Measurements from ENCODE around the gene C12orf75.

The C12orf75 gene

DNA sequence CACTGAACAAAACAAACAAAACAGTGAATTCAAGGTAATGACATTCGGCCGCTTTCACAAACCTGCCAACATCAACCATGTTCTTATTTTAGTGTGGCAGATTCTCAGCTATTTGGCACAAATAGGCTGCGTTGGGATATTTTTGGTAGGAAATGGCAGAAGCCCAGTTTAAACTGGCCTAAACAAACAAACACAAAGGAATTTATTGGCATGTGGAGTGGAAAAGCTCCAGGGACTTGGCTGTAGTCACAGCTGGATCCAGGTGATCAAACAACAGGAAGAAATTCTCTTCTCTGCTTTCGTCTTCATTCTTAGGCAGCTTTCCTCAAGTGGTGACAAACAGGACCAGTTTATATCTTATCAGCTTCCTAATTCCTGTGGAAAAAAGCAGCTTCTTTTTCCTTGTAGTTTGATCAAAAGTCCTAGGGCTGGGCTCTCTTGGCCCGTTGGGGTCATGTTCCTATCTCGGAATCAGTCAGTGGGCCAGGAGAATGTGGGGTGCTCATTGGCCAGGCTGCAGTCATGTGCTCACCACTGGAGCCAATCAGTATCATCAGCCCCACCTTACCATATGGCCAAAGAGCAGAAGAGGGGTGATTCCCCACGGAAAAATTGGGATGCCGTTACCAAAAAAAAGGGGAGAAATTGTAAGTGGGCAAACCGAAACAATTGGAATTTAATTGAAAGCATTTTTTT, 22.6 kb downstream of the C12orf75 start:
- no peak overlapping the region for H3K4me3 ChIP-seq (ENCODE audit: low read depth in 1 of 2, low read length in 1 of 2)
- TF ChIP-seq, protein P1, sequence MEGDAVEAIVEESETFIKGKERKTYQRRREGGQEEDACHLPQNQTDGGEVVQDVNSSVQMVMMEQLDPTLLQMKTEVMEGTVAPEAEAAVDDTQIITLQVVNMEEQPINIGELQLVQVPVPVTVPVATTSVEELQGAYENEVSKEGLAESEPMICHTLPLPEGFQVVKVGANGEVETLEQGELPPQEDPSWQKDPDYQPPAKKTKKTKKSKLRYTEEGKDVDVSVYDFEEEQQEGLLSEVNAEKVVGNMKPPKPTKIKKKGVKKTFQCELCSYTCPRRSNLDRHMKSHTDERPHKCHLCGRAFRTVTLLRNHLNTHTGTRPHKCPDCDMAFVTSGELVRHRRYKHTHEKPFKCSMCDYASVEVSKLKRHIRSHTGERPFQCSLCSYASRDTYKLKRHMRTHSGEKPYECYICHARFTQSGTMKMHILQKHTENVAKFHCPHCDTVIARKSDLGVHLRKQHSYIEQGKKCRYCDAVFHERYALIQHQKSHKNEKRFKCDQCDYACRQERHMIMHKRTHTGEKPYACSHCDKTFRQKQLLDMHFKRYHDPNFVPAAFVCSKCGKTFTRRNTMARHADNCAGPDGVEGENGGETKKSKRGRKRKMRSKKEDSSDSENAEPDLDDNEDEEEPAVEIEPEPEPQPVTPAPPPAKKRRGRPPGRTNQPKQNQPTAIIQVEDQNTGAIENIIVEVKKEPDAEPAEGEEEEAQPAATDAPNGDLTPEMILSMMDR (IDR thresholded peaks at IDR 0.05), result no peak
- H3K36me3 ChIP-seq, result no peaks in the 10 kb centered on the region
- no peak overlapping the region for H3K27ac ChIP-seq
- no peaks in the 10 kb centered on the region for H3K27me3 ChIP-seq
- H3K4me1 ChIP-seq (ENCODE audit: control insufficient read depth in 1 of 2, insufficient read depth in 1 of 2, low read depth in 1 of 2, low read length in 1 of 2), result no peaks in the 10 kb centered on the region
- H3K9me3 ChIP-seq, result no peaks in the 10 kb centered on the region

DNA sequence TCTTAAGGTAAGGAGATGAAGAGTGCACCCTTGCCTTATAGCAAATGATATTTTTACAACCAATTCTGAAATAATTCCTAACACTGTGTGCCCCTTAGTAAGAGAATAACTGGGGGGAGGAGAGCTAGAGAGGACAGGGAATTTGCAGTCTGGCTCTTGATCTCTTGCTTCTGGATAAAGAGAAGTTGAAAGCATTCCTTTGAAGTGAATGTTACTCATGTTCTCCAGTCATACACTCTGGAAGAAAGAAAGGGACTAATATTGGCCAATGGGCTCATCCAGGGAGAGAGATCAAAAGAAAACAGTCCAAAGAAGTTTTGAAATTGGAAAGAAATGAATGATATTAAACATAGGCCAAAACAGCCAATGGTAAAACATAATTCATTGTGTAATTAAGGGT, 25.3 kb downstream of the C12orf75 start:
- Histone ChIP-seq H3K4me3 (ENCODE audit: low read depth in 1 of 2, low read length in 1 of 2) (no peak overlapping the region), H3K9me3 (no peaks in the 10 kb centered on the region), H3K36me3 (no peaks in the 10 kb centered on the region), H3K27me3 (no peaks in the 10 kb centered on the region), H3K4me1 (ENCODE audit: control insufficient read depth in 1 of 2, insufficient read depth in 1 of 2, low read depth in 1 of 2, low read length in 1 of 2) (no peaks in the 10 kb centered on the region), H3K27ac (no peak overlapping the region)
- TF ChIP-seq, protein P1 (IDR thresholded peaks at IDR 0.05), result no peak

DNA sequence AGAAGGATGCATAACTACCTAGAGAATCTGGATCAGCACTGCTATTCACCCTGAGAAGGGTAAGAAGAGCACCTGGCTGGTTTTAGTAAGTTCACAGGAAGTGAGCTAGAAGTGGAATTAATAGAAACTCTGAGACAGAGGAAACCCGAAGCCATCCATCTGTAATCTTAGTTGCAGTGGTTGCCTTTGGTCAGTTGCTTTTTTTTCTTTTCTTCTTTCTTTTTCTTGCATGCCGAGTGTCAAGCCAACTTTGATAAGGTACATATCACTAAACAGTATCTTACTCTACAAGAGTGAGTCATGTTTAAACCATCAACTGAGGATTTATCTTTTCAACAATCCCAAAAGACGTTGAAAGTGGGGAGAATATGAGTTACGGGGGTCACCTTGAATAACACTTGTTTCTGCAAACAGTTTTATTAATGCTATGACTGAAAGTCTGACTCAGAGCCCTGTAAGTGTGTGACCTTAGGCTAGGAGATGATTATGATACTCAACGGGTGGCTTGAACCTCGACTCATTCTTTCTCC, 26.7 kb downstream of the C12orf75 start:
- Histone ChIP-seq H3K9me3 (no peaks in the 10 kb centered on the region), H3K4me1 (ENCODE audit: control insufficient read depth in 1 of 2, insufficient read depth in 1 of 2, low read depth in 1 of 2, low read length in 1 of 2) (no peaks in the 10 kb centered on the region), H3K27me3 (no peaks in the 10 kb centered on the region), H3K4me3 (ENCODE audit: low read depth in 1 of 2, low read length in 1 of 2) (no peak overlapping the region), H3K36me3 (no peaks in the 10 kb centered on the region), H3K27ac (no peak overlapping the region)
- TF ChIP-seq, protein P1 (IDR thresholded peaks at IDR 0.05), result no peak

DNA sequence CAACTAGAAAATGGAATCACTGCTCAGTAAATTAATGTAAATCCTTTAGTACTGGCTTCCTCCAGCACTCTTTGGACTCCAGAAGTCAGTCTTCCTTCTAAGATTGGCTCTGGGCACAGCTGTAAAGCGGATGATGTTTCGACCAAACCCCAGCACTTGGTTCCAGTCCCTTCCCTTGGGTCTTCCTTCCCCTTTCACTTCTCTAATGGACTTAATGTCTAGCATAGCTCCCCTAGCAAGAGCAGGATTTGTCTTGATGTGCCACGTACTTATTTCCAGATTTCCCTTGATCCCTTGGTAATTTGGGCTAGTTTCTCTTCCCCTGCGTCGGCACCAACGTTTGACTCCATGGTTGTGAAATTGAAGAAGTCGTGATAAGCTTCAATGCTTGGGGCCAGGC, 28.3 kb downstream of the C12orf75 start:
- no peaks in the 10 kb centered on the region for H3K27me3 ChIP-seq
- TF ChIP-seq, protein P1 (IDR thresholded peaks at IDR 0.05), result no peak
- H3K9me3 ChIP-seq, result no peaks in the 10 kb centered on the region
- no peaks in the 10 kb centered on the region for H3K4me1 ChIP-seq (ENCODE audit: control insufficient read depth in 1 of 2, insufficient read depth in 1 of 2, low read depth in 1 of 2, low read length in 1 of 2)
- H3K4me3 ChIP-seq (ENCODE audit: low read depth in 1 of 2, low read length in 1 of 2), result no peak overlapping the region
- H3K36me3 ChIP-seq, result no peaks in the 10 kb centered on the region
- no peak overlapping the region for H3K27ac ChIP-seq

DNA sequence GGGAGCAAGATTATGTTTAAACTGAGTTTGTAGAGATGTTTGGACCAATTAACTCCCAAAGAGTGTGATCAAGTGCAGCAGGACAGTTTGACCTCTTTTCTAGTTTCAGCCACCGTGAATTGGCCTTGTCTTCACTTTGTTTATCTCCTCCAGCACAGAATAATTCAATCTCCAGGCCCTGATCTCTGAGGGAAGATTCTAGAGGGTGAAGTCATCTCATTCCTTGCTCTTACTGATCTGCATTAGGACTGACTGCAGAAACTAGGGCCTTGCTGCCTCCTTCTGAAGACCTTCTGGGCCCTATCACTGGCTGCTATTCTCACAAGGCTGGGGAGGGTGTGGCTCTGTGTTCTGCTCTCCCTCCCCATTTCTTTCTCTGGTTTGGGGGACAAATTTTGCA, 29.4 kb downstream of the C12orf75 start:
- H3K36me3 ChIP-seq, result no peaks in the 10 kb centered on the region
- H3K27ac ChIP-seq, result no peak overlapping the region
- no peaks in the 10 kb centered on the region for H3K27me3 ChIP-seq
- H3K4me1 ChIP-seq (ENCODE audit: control insufficient read depth in 1 of 2, insufficient read depth in 1 of 2, low read depth in 1 of 2, low read length in 1 of 2), result no peaks in the 10 kb centered on the region
- no peak overlapping the region for H3K4me3 ChIP-seq (ENCODE audit: low read depth in 1 of 2, low read length in 1 of 2)
- H3K9me3 ChIP-seq, result no peaks in the 10 kb centered on the region
- TF ChIP-seq, protein P1 (IDR thresholded peaks at IDR 0.05), result no peak
